Left hindlimb (tissue), 1 donor: ENCODE measurements around the gene RAD50.
"Not testable (repeated sequence)": the region's sequence is repeated elsewhere in the genome, so short reads cannot be mapped to it uniquely, and the experiment has no call there.

ENCODE experiments used
- DNase-seq: peaks from one replicate; pipeline ENCODE4 v3.0.0-alpha.2; 2018

Gene RAD50

DNA sequence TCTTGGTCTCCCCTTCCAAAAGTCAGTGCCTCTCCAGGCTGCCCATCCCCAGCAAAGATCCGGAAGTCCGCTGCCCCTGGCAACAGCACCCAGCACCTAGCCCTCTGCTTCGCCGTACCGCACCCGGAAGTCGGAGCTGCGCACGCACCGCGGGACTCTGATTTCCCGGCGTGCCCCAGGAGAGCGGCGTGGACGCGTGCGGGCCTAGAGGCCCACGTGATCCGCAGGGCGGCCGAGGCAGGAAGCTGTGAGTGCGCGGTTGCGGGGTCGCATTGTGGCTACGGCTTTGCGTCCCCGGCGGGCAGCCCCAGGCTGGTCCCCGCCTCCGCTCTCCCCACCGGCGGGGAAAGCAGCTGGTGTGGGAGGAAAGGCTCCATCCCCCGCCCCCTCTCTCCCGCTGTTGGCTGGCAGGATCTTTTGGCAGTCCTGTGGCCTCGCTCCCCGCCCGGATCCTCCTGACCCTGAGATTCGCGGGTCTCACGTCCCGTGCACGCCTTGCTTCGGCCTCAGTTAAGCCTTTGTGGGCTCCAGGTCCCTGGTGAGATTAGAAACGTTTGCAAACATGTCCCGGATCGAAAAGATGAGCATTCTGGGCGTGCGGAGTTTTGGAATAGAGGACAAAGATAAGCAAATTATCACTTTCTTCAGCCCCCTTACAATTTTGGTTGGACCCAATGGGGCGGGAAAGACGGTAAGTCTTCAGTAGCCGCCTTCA lies at the start of gene RAD50:
TSS of gene RAD50 (plus strand) at position 215 of the 715 bp plus-strand sequence. CDS start at position 563, 348 bp downstream.
- peak; percentile 91 for DNase-seq

DNA sequence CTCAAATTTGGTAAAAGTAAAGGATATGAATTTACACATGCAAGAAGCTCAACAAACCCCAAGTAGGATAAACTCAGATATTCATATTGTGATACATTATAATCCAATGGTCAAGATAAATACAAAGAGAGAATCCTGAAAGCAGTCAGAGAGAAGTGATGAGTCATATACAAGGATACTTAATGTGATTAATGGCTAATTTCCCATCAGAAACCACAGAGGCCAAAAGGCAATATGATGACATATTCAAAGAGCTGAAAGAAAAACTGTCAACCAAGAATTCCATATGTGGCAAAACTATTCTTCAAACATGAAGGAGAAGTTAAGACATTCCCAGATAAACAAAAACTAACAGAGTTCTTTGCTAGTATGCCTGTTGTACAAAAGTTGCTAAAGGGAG lies 46.7 kb upstream of the RAD50 start:
- no peak for DNase-seq

DNA sequence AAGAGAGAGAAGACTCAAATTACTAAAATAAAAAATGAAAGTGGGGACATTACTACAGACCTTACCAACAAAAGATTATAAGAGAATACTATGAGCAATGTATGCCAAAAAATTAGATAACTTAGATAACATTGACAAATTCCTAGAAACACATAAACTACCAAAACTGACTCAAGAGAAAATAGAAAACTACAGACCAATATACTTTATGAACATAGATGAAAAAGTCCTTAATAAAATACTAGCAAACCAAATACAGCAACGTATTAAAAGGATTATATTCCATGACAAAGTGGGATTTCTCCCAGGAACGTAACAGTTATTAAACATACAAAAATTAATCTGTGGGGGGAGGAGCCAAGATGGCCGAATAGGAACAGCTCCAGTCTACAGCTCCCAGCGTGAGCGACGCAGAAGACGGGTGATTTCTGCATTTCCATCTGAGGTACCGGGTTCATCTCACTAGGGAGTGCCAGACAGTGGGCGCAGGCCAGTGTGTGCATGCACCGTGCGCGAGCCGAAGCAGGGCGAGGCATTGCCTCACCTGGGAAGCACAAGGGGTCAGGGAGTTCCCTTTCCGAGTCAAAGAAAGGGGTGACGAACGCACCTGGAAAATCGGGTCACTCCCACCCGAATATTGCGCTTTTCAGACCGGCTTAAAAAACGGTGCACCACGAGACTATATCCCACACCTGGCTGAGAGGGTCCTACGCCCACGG lies 43.0 kb upstream of the RAD50 start:
- DNase-seq, result not testable (repeated sequence)

DNA sequence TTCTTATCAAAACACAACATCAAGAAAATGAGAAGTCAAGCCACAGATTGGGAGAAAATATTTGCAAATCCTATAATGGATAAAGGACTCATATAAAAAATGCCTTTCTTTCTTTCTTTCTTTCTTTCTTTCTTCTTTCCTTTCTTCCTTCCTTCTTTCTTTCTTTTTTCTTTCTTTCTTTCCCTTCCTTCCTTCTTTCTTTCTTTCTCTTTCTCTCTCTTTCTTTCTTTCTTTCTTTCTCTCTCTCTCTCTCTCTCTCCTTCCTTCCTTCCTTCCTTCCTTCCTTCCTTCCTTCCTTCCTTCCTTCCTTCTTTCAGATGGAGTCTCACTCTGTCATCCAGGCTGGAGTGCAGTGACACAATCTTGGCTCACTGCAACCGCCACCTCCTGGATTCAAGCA lies 34.7 kb upstream of the RAD50 start:
- not testable (repeated sequence) for DNase-seq

DNA sequence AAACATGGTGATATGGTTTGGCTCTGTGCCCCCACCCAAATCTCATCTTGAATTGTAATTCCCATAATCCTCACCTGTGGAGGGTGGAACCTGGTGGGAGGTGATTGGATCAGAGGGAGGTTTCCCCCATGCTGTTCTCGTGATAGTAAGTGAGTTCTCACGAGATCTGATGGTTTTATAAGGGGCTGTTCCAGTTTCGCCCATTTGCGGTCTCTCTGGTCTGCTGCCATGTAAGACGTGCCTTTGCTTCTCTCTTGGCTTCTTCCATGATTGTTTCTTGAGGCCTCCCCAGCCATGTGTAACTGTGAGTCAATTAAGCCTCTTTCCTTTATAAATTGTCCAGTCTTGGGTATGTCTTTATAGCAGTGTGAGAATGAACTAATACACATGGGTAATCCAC lies 31.9 kb upstream of the RAD50 start:
- DNase-seq, result not testable (repeated sequence)

DNA sequence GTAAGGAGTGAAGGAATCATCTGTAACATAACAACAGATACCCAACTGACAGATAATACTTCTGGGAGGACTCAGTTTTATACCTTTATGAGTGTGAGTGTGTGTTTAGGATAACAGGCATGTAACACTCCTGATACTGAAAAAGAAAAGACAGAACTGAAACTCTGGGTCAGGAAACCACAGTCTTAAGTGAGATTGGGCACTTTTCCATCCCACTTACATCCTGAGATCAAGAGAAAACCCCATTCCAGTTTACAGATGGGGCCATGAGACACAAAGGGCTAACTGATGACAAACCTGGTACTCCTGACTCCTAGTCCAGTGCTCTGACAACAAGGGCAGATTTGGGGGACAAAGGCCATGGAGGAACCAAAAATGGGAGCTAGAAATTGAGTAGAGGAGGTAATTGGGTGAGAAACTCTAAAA lies 31.5 kb upstream of the RAD50 start:
- DNase-seq, result no peak

DNA sequence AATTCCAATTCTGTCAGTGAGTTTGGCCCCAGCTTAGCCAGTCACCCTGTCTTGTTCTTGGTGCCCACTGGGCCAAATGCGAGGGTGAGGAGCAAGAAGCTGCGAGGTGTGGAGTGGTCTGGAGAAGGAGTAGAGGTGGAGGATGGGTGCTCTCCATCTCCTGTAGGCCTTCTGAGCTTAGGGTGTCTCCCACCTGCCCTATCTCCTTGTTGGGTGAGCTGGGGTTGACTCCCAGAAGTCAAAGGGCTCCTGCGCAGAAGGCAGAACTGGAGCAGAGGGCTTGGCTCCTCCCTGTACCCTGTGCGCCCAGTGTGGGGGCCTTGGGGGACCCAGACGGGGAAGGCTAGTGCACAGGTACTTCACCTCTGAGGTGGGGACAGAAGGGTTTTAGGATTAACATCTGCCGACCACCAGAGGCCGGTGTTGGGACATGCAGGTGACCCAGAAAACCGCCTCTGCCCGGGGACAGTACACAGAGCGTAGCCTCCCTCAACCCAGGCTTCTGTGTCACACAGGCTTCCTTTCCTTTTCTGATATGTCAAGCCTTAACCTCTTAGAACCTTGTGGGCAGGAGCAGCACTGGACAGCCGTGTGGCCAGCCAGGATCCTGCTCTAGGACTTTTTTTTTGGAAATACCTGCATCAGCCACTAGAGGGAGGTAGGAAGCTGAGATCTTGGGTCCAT lies 30.3 kb upstream of the RAD50 start:
- DNase-seq, result peak; percentile 30

DNA sequence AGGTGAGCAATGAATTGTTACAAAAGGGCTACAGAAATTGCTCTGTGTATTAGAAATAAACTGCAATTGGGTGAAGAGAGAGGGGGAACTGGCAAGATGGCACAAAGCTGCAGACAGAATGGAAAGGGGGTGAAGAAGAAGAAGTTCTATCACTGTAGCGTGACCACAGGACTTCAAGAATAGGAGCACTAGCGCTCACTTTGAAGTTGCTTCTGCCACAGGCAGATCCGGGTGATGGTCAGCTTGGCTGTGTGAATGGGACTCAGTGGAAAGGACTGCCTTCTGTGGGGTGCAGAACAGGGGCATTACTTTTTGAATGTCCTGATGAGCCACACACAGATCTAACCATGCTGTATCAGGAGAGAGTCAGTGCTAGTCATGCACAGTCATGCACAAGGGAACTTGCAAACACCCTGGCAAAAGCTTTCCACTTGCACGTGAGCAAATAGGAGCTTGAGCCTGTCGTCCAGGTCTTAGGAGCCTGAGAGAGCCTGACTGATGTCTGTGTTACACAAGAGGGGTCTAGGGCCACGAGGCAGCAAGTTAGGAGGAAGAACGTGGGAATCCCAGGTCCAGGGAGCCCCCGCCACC lies 29.7 kb upstream of the RAD50 start:
- no peak for DNase-seq

DNA sequence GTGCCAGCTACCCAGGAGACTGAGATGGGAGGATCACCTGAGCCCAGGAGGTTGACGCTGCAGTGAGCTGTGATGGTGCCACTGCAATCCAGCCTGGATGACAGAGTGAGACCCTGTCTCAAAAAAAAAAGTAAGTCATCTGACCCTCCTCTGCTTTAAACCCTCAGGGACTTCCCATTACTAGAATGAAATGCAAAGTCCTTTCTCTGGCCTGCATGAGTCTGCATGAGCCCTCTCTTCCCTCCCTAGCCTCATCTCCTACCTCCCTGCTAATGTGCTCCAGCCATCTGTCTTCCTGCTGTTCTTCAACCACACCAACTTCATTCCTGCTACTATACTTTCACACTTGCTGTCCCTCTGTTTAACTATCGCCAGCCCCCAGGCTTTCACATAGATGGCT lies 28.8 kb upstream of the RAD50 start:
- no peak for DNase-seq

DNA sequence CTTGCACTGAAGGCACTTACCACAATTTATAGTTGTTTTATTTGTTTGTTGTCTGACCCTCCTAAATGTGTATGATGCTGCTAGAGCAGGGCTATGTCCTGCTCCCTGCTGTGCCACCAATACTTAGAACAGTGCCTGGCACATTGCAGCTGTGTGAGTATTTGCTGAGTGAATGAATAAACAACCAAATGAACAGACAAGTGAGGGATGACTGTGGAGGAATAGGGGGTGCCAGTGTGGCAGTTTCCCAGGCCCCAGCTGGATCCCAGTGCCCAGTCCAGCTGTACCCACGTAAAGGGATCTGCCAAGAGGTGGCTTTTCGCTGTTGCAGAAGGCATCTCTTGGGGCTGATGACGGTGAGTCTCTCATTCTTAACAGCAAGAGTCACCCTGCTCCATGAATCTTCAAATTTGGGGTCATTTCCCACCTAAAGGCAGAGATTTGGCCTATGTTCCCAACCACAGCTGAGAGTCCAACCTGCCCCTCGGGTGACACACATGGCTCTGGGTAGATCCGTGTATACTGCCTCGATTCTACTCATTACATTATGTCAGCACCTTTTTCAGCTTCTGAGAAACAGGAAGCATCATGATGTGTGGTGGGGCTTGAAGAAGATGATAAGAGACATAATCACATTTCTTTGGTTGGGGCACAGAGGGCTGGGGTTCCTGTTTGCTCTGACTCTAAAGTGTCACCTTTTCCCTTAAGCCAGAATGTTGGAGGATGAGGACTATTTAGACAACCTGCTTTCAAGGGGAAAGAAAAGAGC lies 27.7 kb upstream of the RAD50 start:
- DNase-seq, result no peak

DNA sequence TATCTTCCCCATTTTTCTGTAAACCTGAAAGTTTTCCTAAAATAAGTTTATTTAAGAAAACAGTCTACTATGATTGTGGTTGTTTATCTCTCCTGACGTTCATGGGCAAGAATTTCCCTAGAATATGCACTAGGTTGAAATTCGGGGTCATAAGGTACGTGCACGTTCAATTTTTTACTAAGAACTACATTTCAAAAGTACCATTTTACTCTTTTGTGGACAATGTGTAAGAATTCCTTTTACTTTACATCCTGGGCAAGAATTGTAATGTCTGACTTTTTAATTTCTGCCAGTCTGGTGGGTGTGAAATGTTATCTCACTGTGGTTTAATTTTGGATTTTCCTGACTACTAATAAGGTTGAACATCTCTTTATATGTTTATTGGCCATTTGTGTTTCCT lies 25.8 kb upstream of the RAD50 start:
- no peak for DNase-seq

DNA sequence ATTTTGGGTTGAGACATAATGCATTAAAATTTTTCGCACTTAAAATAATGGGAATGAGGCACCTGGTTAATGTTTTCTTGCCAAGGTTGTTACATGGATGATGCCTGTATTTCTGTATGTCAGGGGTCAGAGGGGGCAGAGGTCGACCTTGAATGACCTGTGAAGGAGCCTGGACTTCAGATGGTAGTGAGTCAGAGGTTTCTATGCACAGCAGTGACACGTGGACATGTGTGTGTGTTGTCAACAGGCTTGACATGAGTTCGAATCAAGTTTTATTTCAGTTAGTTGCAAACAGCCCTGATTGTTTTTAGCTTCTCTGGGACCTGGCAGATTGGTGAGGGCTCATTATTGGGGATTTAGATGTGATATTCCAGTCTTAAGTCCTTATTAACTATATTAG lies 17.1 kb upstream of the RAD50 start:
- DNase-seq, result no peak

DNA sequence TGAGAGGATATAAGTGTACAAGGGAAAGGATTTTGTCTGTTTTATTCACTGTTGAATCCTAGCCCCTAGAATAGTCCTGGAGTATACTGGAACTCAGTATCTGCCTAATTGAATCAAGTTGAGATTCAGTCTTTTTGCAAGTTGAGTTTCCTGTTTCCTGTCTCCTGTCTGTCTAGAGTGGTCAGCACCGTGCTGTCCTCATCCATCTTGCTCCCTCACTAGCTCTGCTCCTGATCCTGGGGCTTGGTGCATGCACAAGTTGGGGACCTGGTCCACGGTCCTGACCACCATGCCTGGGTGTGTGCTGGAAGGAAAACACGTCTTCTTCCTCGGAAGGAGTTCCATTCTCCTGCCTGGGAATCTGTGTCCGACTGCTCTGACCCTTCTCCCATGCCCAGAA lies 16.6 kb upstream of the RAD50 start:
- no peak for DNase-seq

DNA sequence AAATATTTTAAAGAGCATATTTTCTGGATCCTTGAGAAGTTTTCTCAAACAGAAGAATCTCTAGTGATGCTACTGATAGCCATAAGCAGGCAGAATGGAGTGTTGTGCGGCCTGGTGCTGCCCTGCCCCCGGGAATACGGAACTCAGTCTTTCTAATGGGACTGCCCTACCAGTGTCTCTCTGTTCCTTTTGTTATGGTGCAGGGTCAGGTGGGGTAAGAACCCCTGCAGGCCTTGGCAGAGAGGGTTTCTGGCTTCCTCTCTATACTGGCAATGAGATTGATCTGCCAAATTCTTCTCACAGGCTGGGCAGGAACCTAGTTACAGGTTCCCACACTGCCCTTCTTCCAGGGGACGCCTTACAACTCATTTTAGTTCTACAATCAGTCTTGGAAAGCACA lies 16.0 kb upstream of the RAD50 start:
- DNase-seq, result no peak

DNA sequence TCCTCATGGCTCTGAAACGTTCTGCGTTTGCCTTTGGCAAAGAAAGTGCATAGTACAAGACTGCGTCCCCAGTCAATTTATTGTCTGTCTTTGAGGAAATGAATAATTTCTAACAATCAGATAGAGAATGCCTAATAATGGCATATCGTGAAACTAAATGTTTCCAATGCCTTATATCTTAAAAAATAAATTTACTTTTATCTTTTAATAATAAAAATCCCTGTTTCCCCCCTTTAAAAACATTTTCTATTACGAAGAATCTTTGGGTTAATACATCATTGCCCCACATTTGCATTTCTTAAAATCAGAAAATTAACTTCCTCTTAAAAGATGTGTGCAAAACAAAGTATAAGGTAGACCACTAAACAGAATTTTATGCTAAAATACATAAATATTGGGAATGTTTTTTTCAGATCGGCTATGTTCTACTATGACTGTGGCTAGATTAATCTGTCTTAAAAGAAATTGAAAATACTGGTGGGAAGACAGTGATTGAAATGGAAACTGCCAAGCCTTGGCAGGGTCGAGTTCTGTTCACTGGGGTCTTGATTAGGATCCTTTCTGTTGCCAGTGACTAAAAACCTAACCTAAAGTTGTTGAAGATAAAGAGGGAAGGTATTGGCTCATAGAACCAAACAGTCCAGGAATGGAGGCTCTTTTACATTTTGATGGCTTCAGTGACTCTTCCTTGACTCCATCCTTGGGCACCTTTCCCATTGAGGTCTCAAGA lies 13.1 kb upstream of the RAD50 start, which contains the start of gene IL5:
TSS of gene IL5 (minus strand) at position 51 of the 730 bp plus-strand sequence. CDS start at position 7, 44 bp downstream.
- DNase-seq, result no peak

DNA sequence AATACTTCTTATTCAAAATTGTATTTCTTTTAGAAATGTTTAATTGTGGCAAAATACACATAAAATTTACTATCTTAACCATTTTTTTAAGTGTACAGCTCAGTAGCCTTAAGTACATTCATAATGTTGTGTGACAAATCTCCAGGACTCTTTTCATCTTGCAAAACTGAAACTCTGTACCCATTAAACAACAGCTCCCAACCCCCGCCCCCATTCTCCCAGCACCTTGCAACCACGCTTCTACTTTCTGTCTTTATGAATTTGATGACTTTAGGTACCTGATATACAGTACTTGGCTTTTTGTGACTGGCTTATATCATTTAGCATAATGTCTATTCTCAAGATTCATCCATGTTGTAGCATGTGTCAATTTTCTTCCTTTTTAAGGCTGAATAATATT lies 10.7 kb upstream of the RAD50 start:
- DNase-seq, result no peak

DNA sequence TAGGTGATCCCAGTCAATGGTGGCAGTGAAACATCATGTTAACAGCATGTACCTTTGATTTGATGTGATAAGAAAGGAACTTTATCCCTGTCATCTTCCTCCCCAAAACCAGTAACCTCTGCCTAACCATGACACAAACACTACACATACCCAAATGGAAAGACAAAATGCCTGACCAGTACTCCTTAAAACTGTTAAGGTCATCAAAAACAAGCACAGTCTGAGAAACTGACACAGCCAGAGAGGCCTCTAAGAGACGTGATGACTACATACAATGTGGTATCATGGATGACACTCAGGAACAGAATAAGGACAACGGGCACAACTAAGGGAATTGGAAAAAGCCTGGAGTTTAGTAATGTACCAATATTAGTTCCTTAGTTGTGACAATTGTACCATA lies 9.5 kb upstream of the RAD50 start:
- DNase-seq, result no peak

DNA sequence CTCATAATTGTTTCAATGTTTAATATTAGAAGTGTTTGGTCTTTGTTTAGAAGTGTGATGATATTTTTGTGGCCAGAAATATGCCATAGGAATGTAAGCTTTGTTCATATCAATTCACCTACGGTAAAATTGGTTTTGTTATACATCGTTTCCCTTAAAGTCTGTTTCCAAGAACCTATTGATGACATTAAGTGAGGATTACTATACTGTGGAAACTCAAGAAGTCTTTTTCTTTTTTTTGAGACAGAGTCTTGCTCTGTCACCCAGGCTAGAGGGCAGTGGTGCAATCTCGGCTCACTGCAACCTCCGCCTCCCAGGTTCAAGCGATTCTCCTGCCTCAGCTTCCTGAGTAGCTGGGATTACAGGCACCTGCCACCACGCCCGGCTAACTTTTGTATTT lies 7.9 kb upstream of the RAD50 start:
- DNase-seq, result not testable (repeated sequence)

DNA sequence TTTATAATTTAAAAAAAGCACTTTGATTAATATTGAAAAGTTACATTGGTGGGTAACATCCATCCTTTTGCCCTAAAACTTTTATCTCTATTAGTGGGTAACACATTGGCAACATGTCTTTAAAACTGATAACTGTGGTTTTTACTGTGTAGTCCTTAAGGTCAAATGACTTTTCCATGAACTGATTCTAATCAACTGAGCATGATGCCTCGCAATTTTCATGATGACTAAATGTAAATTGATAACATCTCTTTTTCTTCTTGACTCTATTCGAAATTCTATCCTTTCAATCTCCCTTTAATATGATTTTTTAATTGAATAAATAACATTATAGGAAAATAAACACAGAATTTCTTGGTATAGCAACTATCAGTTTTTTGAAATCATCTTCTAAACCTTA lies 7.2 kb upstream of the RAD50 start:
- no peak for DNase-seq

DNA sequence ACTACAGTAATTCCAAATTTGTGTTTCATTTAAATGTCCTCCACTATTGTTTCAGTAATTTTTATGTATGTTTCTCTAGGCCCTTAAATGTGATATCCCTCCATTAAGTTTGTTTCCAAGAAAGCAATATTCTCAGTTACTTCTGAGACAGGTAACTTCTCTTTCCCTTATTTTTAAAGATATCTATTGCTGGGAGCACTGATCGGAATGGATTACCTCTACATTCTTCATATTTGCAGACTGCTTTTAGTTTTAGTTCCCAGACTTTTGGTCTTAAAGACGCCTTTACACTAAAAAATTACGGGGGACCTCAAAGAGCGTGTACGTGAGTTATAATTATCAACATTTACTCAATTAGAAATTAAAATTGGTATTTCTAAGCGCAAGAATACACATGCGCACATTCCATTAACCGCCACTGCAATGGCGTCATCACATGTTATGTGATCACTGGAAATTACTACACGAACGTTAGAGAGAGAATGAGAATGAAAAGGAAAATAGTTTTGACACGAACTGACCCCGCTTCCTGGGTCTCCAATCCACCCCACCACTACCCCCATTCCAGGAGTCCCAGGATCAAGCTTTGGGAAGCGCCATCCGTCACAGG lies 519 bp upstream of the RAD50 start:
- no peak for DNase-seq

DNA sequence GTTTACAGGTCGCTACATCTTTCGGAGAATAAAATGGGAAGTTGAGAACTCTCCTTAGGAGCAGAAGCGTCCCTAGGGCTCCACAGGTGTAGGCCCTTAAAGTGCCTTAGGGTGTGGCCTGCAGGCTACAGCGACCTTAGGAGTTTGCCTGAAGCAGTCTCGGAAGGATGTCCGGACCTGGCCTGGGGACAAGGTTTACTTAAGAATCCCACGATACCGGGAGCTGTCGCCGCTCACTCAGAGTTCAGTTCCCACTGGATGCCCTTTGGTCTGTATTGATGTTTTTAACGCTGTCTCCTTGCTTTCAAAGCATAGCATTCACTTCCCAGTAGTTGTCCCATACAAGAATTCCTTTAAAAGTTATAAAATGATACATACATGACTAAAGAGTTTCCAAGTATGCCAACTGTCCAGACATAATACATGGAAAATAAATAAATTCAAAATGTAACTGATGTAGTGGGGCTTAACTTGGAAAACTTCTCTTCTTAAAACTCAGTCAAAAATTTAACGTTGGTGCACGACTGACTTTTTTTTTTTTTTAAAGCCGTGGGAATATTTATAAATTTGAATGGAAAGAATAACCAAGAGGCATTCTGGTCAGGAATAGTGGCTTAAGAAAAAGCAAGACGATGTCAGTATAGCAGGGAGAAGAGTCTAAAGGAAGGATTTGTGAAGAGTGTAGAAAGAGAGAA lies 848 bp downstream of the RAD50 start:
- DNase-seq, result peak; percentile 39
